A549 (cell line): Measurements from ENCODE around the gene TFE3. TPM values are rescaled to one million over a fixed set of nuclear protein-coding genes. Genes with fewer than 3 reads are reported as not detected.

ENCODE experiments used
- ATAC-seq, 2 experiments: fragments of 200-7000 bp in 1 of 2; fragments of >200 bp in 1 of 2; cut with Nextera tagmentation in 1 of 2; cut with Tn5 transposase in 1 of 2; 3 replicates each; pipeline versions ENCODE4 v1.8.0 to v1.9.1; 2018 to 2020; ENCODE audit warnings: mild to moderate bottlenecking in 1 of 2, moderate library complexity in 1 of 2
- CTCF ChIA-PET: fragments of 300-600 bp; sonication (Branson Sonifier 250); formaldehyde crosslinking; extraction: SDS; loops from one replicate; lab custom pipeline; 2021; ENCODE audit warnings: antibody characterized with exemption, inconsistent platforms; lab: Yijun Ruan, JAX
- POLR2A ChIA-PET: fragments of 350-600 bp; formaldehyde crosslinking; extraction: SDS; loops from one replicate; lab custom pipeline; 2021; ENCODE audit warnings: antibody characterized with exemption, inconsistent platforms; lab: Yijun Ruan, JAX
- DNase-seq, 2 experiments: peaks; one replicate each; pipeline versions ENCODE4 v3.0.0 to v3.0.0-alpha.2; 2011 to 2016; ENCODE audit warnings: low read depth in 1 of 2, low spot score in 1 of 2
- FAIRE-seq: peaks from 2 replicates; lab custom pipeline; 2011; peaks lifted over from hg19 to GRCh38; lab: Jason Lieb, UNC
- H3K27ac ChIP-seq, 2 experiments: fragments of >200 bp; sonication (Bioruptor Twin); formaldehyde crosslinking; 3 replicates each; pipeline ENCODE4 v1.5.1; 2016 to 2017
- H3K4me1 ChIP-seq: fragments of >200 bp; sonication (Bioruptor Twin); formaldehyde crosslinking; 3 replicates; pipeline ENCODE4 v1.6.1; 2016
- H3K4me2 ChIP-seq: fragments of >200 bp; sonication (Bioruptor Twin); formaldehyde crosslinking; 3 replicates; pipeline ENCODE4 v1.6.1; 2016
- H3K4me3 ChIP-seq: fragments of >200 bp; sonication (Bioruptor Twin); formaldehyde crosslinking; 3 replicates; pipeline ENCODE4 v1.5.1; 2016
- H3K9me3 ChIP-seq: fragments of >200 bp; sonication (Bioruptor Twin); formaldehyde crosslinking; 3 replicates; pipeline ENCODE4 v1.6.1; 2016
- CBX8 ChIP-seq: fragments of 200-600 bp; sonication (generic); IDR thresholded peaks from 2 replicates; pipeline ENCODE4 v1.6.1; 2016
- CHD2 ChIP-seq: fragments of 150-350 bp; IDR thresholded peaks from 2 replicates; pipeline ENCODE4 v1.6.1; 2014; ENCODE audit warnings: low read length; ENCODE audit not compliant: partially characterized antibody
- CHD4 ChIP-seq: fragments of 200-600 bp; sonication (generic); IDR thresholded peaks from 2 replicates; pipeline ENCODE4 v1.6.1; 2016; ENCODE audit warnings: antibody characterized with exemption, mild to moderate bottlenecking, borderline replicate concordance
- CTCF ChIP-seq: fragments of >200 bp; sonication (Bioruptor Twin); formaldehyde crosslinking; IDR thresholded peaks from 3 replicates; pipeline ENCODE4 v1.5.1; 2016
- E2F6 ChIP-seq: IDR thresholded peaks from 2 replicates; pipeline ENCODE4 v1.6.1; 2012; ENCODE audit warnings: low read depth, borderline replicate concordance
- ELK1 ChIP-seq: fragments of 150-350 bp; IDR thresholded peaks from 2 replicates; pipeline ENCODE4 v1.6.1; 2014; ENCODE audit warnings: low read depth, mild to moderate bottlenecking, low read length
- FOSB ChIP-seq: fragments of 250-450 bp; sonication (Bioruptor Pico); IDR thresholded peaks from 2 replicates; pipeline ENCODE4 v1.5.0; 2020; ENCODE audit warnings: mild to moderate bottlenecking, moderate library complexity
- GATA3 ChIP-seq: IDR thresholded peaks from 2 replicates; pipeline ENCODE4 v1.6.1; 2012; ENCODE audit warnings: borderline replicate concordance
- HEYL ChIP-seq: fragments of 250-450 bp; sonication (Bioruptor Pico); IDR thresholded peaks from 2 replicates; pipeline ENCODE4 v1.8.0; 2021; ENCODE audit warnings: mild to moderate bottlenecking, moderate library complexity
- HMGXB4 ChIP-seq: fragments of 250-450 bp; sonication (Bioruptor Pico); IDR thresholded peaks from 2 replicates; pipeline ENCODE4 v1.5.0; 2021; ENCODE audit warnings: mild to moderate bottlenecking, moderate library complexity, borderline replicate concordance
- HOXB13 ChIP-seq: fragments of 250-450 bp; sonication (Bioruptor Pico); IDR thresholded peaks from 2 replicates; pipeline ENCODE4 v1.5.0; 2020; ENCODE audit warnings: low read depth, mild to moderate bottlenecking, moderate library complexity
- KDM1A ChIP-seq: fragments of 200-600 bp; sonication (generic); IDR thresholded peaks from 2 replicates; pipeline ENCODE4 v1.6.1; 2016; ENCODE audit warnings: low read depth, mild to moderate bottlenecking
- KDM5A ChIP-seq: fragments of 200-600 bp; sonication (generic); IDR thresholded peaks from 2 replicates; pipeline ENCODE4 v1.6.1; 2016; ENCODE audit warnings: antibody characterized with exemption, mild to moderate bottlenecking
- NPAS2 ChIP-seq: fragments of 250-450 bp; sonication (Bioruptor Pico); IDR thresholded peaks from 2 replicates; pipeline ENCODE4 v1.8.0; 2022; ENCODE audit warnings: mild to moderate bottlenecking, moderate library complexity, borderline replicate concordance
- RAD21 ChIP-seq, 2 experiments: fragments of >200 bp in 1 of 2; sonication (Bioruptor Twin) in 1 of 2; formaldehyde crosslinking in 1 of 2; IDR thresholded peaks in 1 of 2; conservative IDR thresholded peaks in 1 of 2; 2 replicates in 1 of 2; 3 replicates in 1 of 2; pipeline ENCODE4 v1.6.1; 2012 to 2018; ENCODE audit warnings: inconsistent platforms in 1 of 2
- RCOR1 ChIP-seq: fragments of 150-350 bp; IDR thresholded peaks from 2 replicates; pipeline ENCODE4 v1.6.1; 2014; ENCODE audit warnings: antibody characterized with exemption, low read length, low read depth
- REST ChIP-seq: fragments of 200-600 bp; sonication (generic); IDR thresholded peaks from 2 replicates; pipeline ENCODE4 v1.6.1; 2016; ENCODE audit warnings: antibody characterized with exemption, mild to moderate bottlenecking, moderate library complexity
- RFX5 ChIP-seq: fragments of 450-650 bp; IDR thresholded peaks from 2 replicates; pipeline ENCODE4 v1.7.1; 2014; ENCODE audit warnings: antibody characterized with exemption, mild to moderate bottlenecking, moderate library complexity
- TFCP2L1 ChIP-seq: fragments of 250-450 bp; sonication (Bioruptor Pico); IDR thresholded peaks from 2 replicates; pipeline ENCODE4 v1.5.0; 2021; ENCODE audit warnings: mild to moderate bottlenecking
- WGBS: methylation state at CpG from one replicate; pipeline ENCODE4 v1.1.6; 2017; ENCODE audit errors: missing lambda C conversion rate; 5-methylcytosine and 5-hydroxymethylcytosine counted together
- polyA plus RNA-seq, 4 experiments: library from polyadenylated mRNA; depleted of rRNA in 3 of 4; stranded (reverse); fragments of >200 nt; fragmentation: RNase III in 1 of 4; extraction: RNeasy Plus Mini Kit Qiagen cat#74134 plus additional on column Dnase treatment in 1 of 4; gene quantifications; 2 replicates in 3 of 4; 3 replicates in 1 of 4; pipeline ENCODE4 v1.2.3, GENCODE V29; 2011 to 2017

TFE3 gene
- polyA plus RNA-seq, 2 of the 4 experiments (the other 2 are of a cell fraction): 16.1 to 56.3 TPM

- no peak for TF ChIP-seq HEYL (CRISPR knock-in tag)
- TF ChIP-seq, all 56 proteins: peak for 0
Measured at GRCh38 chrX:49064735-49065134, 21.6 kb upstream of the TFE3 start (continued).

GRCh38 chrX:49064303-49064702 is 21.1 kb upstream of the TFE3 start:
- ChIA-PET POLR2A (no interaction called here), CTCF (no interaction called here)
- Histone ChIP-seq H3K27ac (no peak overlapping the region), H3K4me3 (no peak overlapping the region), H3K4me2 (no peak overlapping the region), H3K9me3 (no peaks in the 10 kb centered on the region), H3K4me1 (no peaks in the 10 kb centered on the region; the same call in 2 of the 3 replicates)
- no peak for ATAC-seq
- no peak for TF ChIP-seq ELK1
- TF ChIP-seq FOSB (CRISPR knock-in tag): no peak
- TF ChIP-seq KDM5A: no peak
- 80% methylated on average over 2 of the region's 20 CpGs for WGBS
- no peak for FAIRE-seq
- DNase-seq: no peak

GRCh38 chrX:49063715-49064114 is 20.6 kb upstream of the TFE3 start:
- DNase-seq: no peak
- Histone ChIP-seq H3K4me1 (no peaks in the 10 kb centered on the region; the same call in 2 of the 3 replicates), H3K4me3 (no peak overlapping the region), H3K27ac (no peak overlapping the region), H3K9me3 (no peaks in the 10 kb centered on the region), H3K4me2 (no peak overlapping the region)
- FAIRE-seq: no peak
- no peak for ATAC-seq
- POLR2A ChIA-PET: no interaction called here
- TF ChIP-seq TFCP2L1 (CRISPR knock-in tag) (no peak), RCOR1 (no peak), RAD21 (conservative IDR thresholded peaks at IDR 0.05 in 1 of 2, IDR thresholded peaks at IDR 0.05 in 1 of 2) (no peak), HOXB13 (CRISPR knock-in tag) (no peak), RFX5 (no peak), CHD2 (no peak), KDM1A (no peak), CTCF (no peak), CBX8 (no peak), CHD4 (no peak), E2F6 (no peak), REST (no peak), GATA3 (no peak), NPAS2 (CRISPR knock-in tag) (no peak), HMGXB4 (CRISPR knock-in tag) (no peak)
- WGBS: 100% methylated on average over 2 of the region's 9 CpGs
- CTCF ChIA-PET: no interaction called here
